ENCODE results near the gene ACOT4.
"Not testable (repeated sequence)": the region's sequence is repeated elsewhere in the genome, so short reads cannot be mapped to it uniquely, and the experiment has no call there.

Gene ACOT4

GRCh38 chr14:73634011-73634833, 42.5 kb downstream of the ACOT4 start:
- DNase-seq: no peak

- not testable (repeated sequence) for DNase-seq
Observed at GRCh38 chr14:73636355-73636754, 44.7 kb downstream of the ACOT4 start.

- no peak for DNase-seq
Observed at GRCh38 chr14:73637830-73638229, 46.2 kb downstream of the ACOT4 start.

- no peak for DNase-seq
Observed at GRCh38 chr14:73640796-73641365, 49.2 kb downstream of the ACOT4 start.

GRCh38 chr14:73644531-73645247, 53.0 kb downstream of the ACOT4 start, which contains the start of gene DNAL1:
Gene DNAL1, plus strand, starts transcription at chr14:73644986. Its CDS starts 54 bp downstream, at chr14:73645040.
- DNase-seq: peak; percentile 97

- DNase-seq: no peak
Observed at GRCh38 chr14:73645248-73645610, 53.6 kb downstream of the ACOT4 start.

All from suppressor macrophage treated with lipopolysaccharide for 4 hours (primary cell).